ENCODE data around the gene LYAR.

Gene LYAR

DNA sequence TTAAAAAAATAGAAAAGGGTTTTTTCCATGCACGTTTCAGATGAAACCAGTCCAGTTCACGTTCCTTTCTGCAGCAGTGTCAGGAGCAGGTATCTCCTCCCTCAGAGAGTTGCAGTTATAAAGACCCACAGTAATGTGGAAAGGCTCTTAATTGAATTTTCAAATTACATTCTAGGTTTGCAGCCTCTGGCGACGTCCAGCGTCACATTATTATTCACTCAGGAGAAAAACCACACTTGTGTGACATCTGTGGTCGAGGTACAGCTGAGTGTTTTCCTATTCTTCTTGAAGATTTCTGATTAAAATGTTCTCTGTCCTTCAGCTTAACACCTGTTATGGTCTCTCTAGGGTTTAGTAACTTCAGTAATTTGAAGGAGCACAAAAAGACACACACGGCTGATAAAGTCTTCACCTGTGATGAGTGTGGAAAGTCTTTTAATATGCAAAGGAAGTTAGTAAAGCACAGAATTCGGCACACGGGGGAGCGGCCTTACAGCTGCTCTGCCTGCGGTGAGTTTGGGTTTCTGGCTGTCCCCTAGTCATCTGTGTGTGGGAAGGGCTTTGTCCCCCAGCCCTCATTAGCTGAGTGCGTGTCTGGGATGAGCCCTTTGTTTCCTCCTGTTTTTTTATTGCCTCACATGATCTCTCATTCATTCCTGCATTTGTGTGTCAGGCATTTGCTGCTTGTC lies 25.7 kb upstream of the LYAR start:
- DNase-seq = no peak

DNA sequence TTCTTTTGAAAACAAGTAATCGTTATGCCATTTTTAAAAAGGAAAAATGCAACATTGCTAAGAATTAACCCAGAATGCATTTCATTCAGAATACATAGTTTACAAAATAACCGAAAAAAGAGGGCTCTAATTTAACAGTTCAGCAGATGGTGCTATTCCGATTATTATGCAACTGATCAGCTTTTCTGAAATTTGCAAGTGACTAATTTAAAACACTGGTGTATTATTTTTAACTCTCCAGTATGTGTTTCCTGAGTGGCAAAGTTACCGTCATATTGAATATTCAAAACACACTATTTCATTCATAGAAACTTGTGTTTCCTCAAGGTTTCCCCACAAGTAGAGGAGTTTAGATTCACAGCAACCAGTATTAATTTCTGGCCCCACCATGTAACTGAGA lies 21.2 kb upstream of the LYAR start:
- DNase-seq = no peak

DNA sequence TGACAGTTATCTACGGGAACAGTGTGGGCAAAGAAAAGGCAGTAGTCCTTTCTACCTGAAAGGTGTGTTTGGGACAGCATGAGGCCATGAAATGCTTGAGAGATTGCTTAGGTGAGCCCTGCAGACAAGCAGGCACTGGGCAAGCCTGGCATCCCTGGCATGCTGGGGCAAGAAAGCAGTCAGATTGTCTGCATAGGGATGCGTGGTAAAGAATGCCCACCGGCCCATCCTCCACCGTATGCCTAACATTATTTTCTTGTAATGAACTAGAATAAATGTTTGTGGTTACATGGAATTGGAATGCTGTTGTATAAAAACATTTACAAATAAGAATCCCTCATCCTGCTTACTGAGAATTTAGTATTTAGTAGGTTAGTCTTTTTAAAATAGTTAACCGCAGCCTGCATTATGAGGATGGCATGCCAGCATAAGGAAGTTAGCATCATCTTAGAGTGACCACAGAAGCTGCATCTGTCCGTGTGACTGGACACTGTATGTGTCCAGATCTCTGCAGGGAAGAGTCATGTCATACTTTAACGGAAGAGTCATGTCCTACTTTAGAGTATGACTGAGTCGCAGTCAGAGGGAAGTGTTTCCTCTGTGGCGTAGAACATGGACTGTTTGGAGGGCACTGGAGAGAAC lies 19.0 kb upstream of the LYAR start:
- no peak for DNase-seq

DNA sequence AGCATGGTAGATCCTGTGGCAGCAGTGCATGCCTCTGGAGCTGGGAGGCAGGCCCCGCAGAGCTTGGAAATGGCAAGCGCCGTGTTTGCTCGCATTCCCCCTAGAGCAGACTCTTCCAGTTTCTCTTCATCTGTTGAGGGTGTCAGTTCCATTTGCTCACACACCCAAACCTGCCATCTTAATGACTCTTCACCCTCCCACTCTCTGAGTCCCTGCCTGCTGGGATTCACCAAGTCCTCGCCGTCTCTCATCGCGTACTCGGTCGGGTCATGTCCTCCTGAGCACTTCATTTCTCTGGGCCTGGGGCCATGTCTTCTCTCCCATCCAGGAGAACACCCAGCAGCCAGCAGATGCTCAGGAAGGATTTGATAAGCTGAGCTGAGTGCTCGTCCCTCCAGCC lies 17.0 kb upstream of the LYAR start:
- DNase-seq = peak; percentile 52

DNA sequence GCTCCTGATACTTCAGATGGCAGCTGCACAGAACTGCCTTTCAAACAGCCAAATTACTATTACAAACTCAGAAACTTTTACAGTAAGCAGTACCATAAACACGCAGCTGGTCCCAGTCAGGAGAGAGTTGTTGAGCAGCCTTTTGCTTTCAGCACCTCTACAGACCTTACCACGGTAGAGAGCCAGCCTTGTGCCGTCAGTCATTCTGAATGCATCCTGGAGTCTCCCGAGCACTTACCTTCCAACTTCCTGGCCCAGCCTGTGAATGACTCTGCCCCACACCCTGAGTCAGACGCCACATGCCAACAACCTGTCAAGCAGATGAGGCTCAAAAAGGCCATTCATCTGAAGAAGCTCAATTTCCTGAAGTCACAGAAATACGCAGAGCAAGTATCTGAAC lies 12.5 kb upstream of the LYAR start:
- DNase-seq = no peak

DNA sequence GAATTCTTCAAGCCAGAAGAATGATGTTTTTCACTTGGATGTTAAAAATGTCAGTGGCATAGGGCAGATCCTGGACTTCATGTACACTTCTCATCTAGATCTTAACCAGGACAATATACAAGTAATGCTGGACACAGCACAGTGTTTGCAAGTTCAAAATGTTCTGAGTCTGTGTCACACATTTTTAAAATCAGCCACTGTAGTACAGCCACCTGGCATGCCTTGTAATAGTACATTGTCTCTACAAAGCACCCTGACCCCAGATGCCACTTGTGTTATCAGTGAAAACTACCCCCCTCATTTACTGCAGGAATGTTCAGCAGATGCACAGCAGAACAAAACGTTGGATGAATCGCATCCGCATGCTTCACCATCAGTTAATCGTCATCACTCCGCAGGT lies 12.0 kb upstream of the LYAR start:
- no peak for DNase-seq

DNA sequence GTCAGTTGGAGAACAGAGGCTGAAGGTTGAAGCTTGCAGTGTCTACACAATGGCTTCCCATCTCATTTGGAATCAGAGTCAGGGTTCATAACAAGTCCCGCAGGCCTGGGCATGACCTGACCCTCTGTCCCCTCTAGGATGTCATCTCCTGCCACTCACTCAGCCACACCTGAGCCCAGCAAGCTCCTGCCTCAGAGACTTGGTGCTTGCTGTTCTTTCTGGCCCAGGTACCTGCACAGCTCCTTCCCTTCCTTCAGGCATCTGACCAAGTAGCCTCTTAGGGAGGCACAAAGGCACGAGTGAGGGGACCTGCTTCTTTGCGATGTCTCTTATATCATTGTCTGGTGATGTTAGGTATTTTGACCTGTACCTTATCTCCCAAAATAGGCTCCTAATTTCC lies 9.1 kb upstream of the LYAR start:
- DNase-seq = no peak

DNA sequence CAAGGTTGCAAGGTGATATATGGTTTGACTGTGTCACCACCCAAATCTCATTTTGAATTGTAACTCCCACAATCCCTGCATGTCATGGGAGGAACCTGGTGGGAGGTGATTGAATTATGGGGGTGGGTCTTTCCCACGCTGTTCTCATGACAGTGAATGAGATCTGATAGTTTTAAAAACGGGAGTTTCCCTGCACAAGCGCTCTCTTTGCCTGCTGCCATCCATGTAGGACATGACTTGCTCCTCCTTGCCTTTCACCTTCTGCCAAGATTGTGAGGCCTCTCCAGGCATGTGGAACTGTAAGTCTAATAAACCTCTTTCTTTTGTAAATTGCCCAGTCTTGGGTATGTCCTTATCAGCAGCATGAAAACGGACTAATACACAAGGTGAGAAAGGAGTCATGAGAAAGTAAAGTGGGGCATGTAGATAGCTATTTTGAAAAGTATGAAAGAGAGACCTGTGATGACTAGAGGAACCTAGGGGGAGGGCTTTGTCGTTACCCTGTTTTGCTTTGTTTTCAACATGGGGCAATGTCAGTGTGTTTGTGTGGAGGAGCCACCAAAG lies 6.4 kb upstream of the LYAR start:
- no peak for DNase-seq

DNA sequence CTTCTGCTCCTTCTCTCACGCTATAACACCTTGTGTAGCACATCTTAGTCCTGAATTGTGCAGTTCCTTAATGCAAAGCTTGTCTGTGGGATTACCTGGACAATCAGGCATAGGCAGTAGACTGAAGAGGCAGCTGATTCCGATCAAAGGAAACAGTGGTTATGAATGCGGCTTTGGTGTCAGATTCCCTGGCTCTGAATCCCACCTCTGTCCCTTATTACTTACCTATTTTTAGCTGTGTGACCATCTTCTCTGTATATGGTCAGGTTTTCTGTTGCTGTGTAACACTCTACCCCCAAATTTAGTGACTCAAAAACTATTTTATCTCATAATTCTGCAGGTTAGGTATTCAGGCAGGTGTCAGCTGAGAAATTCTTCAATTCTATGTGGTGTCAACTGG lies 3.3 kb upstream of the LYAR start:
- no peak for DNase-seq

DNA sequence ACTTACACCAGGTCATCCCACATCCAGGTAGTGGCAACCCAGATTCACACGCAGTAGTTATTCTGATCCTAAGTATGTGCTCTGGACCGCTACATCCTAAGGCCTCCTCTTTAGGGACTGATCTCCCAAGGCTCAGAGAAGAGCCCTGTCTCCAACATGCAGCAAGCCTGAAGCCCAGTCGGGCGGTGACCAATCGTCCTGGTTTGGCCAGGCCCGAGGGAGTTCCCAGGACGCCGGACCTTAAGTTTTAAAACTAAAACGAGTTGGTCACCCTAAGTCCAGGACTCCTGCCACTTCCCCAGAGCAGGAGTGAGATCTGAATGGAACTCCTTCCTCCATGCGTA lies 385 bp downstream of the LYAR start:
- DNase-seq = no peak

DNA sequence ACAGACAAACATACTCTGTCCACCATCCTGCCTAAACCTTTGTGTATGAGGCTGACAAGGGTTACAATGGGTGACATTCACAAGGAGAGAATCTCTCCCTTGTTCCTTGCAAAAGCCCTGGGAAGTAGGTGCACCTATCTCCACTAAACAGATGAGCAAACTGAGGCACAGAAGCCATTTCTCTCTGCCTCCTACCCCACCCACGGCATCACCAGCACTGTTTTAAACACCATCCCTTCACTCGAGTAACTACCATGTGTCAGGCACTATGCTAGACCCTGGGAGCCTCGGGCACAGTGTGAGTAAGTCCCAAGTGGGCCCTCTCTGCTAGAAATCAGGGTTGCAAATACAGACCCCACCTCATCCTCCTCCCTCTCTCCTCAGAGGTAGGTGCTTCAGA lies 899 bp downstream of the LYAR start:
- DNase-seq = no peak

DNA sequence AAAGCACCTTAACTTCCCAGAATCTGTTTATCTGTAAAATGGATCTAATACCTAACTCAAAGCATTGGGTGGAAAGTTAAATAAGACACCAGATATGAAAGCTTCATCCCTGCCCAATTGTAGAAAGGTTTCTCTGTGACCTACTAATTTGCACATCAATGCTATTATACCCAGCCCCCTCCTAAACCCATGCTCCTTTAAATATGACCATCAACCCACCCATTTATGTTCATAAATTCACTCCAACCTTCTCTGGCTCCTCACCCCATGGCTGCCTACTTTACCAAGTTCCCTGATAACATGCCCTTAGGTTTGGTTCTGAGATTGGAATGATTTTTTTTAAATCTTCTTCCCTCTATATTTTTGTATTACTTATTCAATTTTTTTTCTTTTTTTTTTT lies 1.9 kb downstream of the LYAR start:
- no peak for DNase-seq

DNA sequence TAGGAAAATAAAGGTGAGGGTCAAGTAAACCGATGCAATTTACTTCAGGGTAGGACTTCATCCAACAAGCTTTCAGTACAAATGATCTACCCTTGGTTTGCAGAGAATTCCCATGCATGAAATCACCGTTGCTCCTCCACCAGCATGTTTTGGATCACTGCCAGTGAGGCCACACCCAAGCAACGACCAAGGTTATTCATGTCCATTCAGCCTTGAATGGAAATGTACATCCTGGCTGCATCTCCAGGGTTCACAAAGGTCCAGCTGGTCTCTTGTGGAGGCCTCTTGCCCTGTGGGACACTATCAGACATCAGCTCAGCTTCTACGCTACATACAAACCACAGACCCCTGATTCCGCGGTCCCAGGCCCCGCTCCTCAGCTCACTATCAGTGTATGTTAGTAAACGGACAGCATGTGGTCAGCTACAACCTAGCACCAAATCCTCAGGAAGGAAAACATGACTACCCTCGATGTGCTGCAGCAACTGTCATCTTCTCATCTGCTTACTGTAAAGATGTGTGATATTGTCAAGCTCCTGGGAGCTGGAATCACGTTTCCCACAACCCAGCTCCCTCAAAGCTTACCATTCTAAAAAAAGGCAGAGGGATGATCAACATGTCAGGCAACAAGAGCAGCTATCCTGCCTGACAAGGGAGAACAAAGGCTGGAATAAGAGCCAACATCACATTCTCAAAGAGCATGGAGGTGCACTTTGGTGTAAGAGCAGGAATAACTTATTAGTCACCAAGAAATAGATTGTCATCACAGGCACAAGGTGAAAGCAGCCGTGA lies 4.9 kb downstream of the LYAR start:
- no peak for DNase-seq

DNA sequence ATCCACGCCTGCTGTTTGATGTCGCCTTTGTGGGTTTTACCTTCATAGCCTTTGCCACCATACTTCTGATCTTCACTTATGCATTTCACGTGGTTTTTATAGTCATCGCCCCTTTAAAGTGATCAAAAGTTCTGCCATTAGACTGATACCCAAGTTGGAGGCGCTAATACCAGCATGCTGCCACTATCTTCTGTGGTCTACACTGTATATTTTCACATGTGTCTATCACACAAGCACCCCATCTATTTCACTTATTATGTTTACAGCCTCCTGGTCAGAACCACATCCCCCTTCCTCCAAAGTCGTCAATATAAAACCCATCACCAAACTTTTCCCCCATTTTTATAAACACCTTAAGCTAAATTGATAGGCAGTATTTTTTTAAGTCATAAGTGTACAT lies 8.2 kb downstream of the LYAR start:
- no peak for DNase-seq

DNA sequence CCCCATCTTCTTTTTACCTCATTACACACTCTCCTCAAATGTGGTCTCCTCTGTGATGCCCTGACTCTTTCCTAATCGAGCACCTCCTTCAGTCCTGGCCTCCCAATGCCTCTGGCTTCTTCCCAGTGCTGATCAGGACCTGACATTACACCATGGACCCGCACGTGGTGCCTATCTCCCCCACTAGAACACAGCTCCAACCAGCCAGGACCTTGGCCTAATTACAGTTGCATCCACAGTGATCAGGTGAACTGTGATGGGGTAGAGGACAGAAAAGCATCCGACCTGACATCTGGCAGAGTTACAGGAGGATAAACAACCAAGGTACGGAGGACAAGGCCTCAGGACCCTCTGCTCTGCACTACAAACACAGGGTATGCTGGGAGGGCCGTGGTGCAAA lies 12.4 kb downstream of the LYAR start:
- DNase-seq = no peak

DNA sequence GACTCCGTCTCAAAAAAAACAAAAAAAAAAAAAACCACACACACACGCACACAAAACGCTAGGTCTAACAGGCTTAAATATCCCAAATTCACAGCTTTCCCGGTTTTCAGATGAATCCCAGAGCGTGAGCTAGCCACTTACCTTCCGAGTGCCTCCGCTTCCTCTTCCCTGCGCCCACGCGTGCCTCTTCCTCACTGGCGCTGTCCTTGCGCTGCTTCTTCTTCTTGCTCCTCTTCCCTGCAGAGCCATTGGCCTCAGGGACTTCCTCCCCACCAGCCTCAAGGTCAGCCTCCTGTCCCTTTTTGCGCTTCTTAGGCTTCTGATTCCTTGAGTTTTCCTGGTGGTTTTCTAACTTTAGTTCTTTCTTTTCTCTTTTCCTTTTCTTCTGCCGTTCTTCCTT lies 15.7 kb downstream of the LYAR start:
- no peak for DNase-seq

DNA sequence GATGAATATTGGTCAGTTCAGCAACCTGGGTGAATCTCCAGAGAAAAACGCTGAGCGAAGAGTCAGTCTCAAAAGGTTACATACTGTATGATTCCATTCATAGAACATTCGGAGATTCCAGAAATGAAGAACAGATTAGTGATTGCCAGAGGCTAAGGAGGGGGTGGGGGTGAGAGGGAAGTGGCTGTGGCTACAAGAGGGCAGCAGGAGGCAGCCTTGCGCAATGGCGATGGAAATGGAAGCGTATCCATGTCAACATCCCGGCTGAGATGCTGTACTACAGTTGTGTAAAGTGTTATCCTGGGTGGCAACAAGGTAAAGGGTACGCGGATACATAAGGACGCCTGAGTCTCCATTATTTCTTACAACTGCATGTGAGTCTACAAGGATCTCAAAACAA lies 18.0 kb downstream of the LYAR start:
- no peak for DNase-seq

DNA sequence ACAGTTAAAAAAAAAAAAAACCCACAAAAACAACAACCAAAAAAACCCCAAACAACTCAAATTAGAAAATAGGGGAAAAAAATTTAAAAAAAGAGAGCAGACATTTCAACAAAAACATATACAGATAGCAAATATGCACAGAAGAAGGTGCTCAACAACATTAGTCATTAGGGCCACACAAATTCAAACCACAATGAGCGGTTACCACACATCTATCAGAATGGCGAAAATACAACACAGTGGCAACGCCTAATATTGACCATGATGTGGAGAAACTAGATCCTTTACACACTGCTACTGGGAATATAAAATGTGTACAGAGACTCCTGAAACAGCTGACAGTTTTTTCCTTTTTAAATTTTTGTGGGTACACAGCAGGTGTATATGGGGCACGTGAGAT lies 19.4 kb downstream of the LYAR start:
- no peak for DNase-seq

DNA sequence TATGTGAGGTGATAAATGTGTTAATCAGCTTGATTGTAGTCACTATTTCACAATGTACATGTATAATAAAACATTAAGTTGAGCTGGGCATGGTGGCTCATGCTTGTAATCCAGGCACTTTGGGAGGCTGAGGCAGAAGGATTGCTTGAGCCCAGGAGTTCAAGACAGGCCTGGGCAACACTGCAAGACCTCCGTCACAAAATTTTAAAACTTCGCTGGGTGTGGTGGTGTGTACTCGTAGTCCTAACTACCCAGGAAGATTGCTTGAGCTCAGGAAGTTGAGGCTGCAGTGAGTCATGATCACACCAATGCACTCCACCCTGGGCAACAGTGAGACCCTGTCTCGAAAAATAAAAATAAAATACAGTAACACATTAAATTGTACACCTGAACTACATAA lies 20.1 kb downstream of the LYAR start:
- DNase-seq = no peak

DNA sequence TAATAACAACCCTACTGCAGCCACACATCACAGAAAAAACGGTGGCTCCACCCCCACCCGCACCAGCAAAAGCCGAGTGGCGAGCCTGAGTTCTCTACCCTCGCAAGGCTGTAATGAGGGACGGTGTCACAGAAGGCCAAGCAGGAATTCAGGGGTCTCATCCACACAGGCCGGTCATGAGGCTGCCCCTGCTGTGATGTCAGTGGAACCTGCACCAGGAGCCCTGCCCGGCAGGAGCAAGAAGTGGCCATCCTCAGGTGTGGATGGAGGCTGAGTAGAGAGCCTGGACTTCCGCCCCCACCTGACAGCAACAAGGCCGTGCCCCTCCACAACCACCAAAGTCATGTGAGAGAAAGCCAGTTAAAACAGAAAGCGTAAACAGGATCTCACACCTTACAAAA lies 20.6 kb downstream of the LYAR start:
- peak; percentile 67 for DNase-seq

DNA sequence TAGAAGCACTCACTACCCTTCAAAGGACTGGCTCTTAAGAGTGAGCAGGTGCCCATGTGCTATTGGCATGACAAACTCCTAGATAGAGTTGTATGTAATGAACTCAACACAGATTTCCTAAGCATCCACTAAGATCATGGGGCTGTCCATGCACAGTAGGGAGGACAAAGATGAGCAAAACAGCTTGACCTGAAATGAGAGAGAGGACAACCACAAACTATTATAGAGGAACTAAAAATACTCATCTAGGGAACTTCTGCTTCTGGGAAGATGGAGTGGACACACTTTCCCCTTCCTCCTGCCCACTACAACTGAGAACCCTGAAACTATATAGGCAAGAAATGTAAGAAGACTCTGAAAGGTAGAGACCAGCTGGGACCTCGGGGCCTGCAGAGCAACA lies 21.2 kb downstream of the LYAR start:
- no peak for DNase-seq

DNA sequence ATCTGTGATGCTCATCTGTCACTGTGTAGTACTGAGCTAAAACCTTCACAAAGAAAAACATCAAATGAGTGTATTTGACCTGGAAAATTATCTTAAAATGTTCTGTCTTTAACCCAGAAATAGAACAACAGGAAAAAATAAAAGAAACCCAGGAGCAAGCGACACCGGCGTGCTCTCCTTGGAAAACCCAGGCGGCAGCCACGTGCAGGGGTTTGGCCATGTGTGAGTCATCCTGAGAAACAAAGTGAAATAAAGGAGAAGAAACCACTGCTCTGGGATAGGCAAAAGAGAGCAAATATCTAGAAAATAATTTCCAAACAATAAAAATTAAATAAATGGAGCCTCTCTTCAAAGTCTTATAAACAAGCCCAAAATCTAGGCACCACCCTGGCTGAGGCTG lies 22.0 kb downstream of the LYAR start:
- DNase-seq = no peak

DNA sequence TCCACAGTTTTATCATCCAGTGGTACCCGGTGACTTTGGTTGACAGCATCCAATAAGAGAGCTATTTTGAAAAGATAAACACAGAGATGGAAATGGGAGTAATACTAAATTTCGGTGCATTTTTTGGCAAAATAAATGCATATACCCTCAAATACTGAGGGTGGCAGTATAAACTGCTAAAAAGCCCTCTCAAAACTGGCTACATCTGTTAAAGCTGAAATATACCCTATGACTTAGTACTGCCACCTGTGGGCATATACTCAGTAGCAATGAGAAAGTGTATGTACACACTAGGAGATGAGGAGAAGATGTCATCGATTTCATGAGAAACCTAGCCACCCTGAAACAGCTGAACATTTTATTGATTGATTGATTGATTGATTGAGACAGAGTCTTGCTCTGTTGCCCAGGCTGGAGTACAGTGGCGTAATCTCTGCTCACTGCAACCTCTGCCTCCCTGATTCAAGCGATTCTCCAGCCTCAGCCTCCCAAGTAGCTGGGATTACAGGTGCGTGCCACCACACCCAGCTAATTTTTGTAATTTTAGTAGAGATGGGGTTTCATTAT lies 29.7 kb downstream of the LYAR start:
- DNase-seq = no peak

Measured in activated effector memory CD4-positive, alpha-beta T cell treated with anti-CD3 and anti-CD28 coated beads, Interleukin-2, amount 50 U/mL, for 16 hours (primary cell).